Stimulated activated CD4-positive, alpha-beta T cell treated with anti-CD3 and anti-CD28 coated beads, Interleukin-1b, Interleukin-23, amount 100 ng/mL, for 1 hour (primary cell): Measurements from ENCODE around the gene CTDSP1.
A peak's percentile ranks its signal among the peaks of the same experiment; 100 is the strongest.

Source experiments
- DNase-seq, 2 donors: peaks; one replicate each; pipeline ENCODE4 v3.0.0-alpha.2; 2020; ENCODE audit warnings: low read depth in 2 of 2

The CTDSP1 gene

DNA sequence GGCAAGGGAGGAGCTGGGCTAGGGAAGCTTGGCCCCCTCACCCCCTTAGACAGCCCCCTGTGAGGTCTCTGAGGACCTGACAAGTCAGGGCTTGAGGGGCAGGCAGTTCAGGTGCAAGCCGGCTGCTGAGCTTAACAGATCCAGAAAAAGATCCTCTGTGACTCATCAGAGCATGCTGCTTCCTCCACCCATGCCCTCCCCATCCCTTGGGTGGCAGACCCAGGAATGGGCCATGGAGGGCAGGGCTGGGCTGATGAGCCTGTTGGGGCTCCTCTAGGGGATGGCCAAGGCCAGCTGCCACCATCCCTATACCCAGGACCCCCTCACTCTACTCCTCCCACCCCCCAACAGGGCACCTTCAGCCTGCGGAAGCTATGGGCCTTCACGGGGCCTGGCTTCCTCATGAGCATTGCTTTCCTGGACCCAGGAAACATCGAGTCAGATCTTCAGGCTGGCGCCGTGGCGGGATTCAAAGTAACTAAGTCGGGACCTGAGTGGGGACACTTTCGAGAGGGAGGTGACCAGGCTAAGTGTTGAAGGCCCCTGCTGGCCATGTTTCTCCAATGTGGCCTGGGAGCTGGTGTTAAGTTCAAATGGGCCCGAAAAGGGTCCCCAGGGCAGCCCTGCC lies 15.7 kb upstream of the CTDSP1 start:
- no peak for DNase-seq

DNA sequence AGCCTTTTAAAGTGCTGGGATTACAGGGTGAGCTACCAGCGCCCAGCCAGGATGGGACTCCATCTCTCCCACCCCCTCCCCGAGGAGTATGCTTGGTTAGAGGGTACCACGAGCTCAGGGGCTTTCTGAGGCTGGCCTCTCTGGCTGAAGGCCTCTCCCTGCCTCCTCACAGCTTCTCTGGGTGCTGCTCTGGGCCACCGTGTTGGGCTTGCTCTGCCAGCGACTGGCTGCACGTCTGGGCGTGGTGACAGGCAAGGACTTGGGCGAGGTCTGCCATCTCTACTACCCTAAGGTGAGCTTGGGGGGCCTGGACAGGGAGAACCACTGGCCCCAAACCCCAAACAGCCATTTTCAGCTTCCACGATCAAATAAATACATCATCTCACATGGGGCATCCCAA lies 14.7 kb upstream of the CTDSP1 start:
- no peak for DNase-seq

DNA sequence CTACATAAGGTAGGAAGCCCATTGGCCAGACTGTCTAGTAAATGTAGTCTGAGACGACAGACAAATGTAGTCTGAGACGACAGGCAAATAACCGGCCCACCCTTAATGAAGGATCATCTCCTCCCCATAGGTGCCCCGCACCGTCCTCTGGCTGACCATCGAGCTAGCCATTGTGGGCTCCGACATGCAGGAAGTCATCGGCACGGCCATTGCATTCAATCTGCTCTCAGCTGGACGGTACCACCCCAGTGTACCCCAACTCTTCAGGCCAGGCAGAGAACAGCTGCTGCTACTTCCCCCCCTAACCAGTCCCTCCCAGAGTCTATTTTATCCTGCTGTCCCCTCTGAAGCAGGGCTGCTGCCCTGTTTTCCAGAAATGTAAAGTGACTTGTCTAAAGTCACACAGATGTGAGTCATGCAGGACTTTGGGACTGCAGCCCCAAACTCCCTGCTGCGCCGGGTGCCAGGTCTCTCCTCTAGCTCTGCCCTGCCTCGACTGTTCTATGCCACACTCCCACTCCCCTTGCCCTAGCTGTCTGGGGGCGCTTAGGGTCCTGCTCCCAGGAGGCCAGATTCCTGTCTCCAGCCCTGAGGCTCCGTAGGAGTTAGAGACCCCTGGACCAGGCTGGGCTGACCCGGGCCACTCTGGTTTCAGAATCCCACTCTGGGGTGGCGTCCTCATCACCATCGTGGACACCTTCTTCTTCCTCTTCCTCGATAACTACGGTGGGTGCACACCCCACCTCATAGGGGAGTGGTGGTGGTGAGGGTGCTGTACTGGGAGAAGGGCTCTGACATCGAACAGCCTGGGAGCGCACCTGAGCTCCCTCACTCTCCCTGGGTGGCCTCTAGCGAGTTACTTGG lies 12.9 kb upstream of the CTDSP1 start:
- no peak for DNase-seq

DNA sequence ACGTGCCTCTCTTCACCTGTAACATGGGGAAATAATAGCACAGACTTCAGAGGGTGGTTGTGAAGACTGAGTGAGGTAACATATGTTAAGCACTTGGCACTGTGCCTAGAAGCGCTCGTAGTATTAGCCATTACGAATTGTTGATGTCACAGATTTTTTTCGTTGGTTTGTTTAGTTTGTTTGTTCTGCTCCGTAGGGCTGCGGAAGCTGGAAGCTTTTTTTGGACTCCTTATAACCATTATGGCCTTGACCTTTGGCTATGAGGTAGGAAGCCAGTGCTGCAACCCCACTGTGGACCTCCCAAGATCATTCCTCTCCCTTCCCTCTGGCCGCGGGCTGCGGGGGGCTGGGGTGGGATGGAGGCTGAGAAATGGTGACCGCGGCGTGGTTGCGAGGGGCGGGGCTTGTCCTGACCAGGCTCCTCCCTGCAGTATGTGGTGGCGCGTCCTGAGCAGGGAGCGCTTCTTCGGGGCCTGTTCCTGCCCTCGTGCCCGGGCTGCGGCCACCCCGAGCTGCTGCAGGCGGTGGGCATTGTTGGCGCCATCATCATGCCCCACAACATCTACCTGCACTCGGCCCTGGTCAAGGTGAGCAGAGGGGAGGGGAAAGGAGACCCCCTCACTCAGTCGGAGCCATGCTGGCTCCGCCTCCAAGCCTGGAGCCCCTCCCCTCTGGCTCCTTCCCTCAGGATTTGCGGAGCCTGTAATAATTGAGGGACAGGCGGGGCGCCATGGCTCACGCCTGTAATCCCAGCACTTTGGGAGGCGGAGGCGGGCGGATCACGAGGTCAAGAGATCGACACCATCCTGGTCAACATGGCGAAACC lies 12.1 kb upstream of the CTDSP1 start:
- no peak for DNase-seq

DNA sequence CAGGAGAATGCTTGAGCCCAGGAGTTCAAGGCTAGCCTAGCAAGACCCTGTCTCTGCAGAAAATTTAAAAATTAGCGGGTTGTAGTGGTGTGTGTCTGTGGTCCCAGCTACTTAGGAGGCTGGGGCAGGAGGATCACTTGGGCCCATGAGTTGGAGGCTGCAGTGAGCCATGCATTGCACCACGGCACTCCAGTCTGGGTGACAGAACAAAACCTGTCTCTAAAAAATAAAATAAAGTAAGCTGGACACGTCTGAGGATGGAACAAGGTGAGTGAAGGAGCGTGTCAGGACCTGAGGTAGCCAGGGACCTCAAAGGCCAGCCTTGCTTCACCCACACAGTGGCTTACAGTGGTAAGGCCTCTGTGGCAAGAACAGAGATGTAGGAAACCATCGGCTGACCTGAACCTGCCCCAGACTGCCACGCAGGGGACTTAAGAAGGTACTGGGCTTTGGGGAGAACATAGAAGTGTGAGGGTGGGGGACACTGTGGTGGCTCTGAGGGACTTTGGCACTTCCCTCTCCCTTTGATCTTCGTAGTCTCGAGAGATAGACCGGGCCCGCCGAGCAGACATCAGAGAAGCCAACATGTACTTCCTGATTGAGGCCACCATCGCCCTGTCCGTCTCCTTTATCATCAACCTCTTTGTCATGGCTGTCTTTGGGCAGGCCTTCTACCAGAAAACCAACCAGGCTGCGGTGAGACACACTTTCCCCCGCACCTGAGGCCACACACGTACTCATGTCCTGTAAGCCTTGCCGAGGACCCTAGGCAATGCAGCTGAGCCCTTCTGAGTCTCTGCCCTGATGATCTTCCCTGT lies 10.1 kb upstream of the CTDSP1 start:
- DNase-seq: no peak

DNA sequence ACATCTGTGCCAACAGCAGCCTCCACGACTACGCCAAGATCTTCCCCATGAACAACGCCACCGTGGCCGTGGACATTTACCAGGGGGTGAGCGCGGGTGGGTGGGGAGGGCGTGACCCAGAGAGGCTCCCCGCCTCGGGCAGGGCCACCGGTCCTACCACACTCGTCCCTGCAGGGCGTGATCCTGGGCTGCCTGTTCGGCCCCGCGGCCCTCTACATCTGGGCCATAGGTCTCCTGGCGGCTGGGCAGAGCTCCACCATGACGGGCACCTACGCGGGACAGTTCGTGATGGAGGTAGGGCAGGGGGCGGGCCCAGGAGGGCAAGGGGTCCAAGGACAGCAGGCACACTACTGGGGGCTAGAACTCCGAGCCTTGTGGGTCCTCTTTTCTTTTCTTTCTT lies 8.5 kb upstream of the CTDSP1 start:
- DNase-seq: no peak

DNA sequence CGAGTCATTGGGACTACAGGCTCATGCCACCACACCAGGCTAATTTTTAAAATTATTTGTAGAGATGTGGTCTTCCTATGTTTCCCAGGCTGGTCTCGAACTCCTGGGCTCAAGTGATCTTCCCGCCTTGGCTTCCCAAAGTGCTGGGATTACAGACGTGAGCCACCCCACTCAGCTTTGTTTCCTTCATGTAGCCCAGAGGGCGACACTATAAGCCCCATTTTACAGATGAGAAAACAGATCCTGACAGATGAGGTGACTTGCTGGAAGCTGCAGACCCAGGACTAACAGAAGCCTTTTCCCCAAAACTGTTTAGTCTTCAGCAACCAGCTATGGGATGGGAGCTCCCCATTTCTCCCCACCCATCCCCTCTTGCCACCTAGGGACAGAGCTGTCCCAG lies 7.2 kb upstream of the CTDSP1 start:
- DNase-seq: no peak

DNA sequence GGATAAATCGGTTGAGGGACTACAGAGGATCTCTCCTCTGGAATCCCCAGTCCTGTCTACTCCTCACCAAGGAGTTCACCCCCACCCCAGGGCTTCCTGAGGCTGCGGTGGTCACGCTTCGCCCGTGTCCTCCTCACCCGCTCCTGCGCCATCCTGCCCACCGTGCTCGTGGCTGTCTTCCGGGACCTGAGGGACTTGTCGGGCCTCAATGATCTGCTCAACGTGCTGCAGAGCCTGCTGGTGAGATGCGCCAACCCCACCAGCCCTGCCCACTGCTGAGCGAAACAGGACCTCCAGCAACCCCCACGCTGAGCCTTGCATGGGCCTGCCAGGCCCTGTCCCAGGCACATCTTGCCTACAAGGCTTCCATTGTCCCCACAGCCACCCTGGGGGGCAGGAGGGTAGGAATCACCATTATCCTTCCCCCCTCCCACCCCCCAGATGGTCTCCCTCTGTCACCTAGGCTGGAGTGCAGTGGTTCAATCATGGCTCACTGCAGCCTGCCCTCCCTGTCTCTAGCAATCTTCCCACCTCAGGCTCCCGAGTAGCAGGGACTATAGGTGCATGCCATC lies 6.7 kb upstream of the CTDSP1 start:
- DNase-seq: no peak

DNA sequence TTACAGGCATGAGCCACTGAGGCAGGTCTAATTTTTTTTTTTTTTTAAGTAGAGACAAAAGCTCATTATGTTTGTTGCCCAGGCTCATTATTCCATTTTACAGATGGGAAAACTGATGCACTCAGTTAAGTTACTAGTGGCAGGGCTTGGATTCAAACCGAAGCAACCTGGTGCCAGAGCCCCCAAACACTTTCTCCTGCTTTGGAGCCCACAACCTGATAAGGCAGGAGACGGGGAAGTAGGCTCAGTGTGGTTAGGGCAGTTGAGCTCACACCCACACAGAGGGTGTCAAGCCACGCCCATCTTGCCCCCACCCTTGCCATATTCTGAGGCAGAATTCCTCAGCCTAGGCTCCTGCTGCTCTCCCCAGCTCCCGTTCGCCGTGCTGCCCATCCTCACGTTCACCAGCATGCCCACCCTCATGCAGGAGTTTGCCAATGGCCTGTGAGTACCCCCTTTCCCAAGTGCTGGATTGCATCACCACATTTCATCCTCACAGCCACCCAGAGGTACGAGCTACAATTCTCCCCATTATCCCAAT lies 5.8 kb upstream of the CTDSP1 start:
- no peak for DNase-seq

DNA sequence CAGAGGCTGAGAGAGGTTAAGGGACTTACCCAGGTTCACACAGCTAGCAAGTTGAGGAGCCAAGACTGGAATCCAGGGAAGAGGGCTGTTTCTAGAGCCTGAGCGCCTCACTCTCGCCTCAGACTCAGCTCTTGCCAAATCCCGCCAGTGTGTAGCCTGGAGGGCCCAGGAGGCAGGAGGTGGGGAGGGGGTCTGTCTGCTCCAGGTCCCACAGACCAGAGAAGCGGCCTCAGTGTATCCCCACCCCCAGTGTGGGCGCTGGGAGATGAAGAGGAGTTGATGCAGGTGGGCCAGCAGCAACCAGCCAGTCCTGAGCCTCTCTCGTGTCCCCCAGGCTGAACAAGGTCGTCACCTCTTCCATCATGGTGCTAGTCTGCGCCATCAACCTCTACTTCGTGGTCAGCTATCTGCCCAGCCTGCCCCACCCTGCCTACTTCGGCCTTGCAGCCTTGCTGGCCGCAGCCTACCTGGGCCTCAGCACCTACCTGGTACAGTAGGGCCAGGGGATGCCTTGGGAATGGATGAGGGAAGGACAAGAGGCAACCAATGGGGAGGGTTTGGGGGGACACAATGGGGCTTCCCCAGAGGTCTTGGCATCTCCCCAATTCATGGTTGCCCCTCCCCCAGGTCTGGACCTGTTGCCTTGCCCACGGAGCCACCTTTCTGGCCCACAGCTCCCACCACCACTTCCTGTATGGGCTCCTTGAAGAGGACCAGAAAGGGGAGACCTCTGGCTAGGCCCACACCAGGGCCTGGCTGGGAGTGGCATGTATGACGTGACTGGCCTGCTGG lies 5.2 kb upstream of the CTDSP1 start:
- no peak for DNase-seq

DNA sequence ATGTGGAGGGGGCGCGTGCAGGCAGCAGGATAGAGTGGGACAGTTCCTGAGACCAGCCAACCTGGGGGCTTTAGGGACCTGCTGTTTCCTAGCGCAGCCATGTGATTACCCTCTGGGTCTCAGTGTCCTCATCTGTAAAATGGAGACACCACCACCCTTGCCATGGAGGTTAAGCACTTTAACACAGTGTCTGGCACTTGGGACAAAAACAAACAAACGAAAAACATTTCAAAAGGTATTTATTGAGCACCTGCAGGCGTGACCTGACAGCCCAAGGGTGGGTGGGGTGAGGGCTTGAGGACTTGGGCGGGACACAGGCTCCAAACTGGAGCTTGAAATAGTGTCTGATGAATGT lies 4.6 kb upstream of the CTDSP1 start:
- DNase-seq: no peak

DNA sequence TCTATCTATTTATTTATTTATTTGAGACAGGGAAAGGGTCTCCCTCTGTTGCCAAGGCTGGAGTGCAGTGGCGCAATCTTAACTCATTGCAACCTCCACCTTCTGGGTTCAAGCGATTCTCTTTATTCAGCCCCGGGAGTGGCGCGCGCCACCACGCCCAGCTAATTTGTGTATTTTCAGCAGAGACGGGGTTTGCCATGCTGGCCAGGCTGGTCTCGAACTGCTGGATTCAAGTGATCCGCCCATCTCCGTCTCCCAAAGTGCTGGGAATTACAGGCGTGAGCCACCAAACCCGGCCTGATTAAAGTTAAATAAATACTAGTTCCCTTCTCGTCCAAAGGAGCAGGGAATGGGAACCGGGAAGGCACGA lies 4.2 kb upstream of the CTDSP1 start:
- DNase-seq: no peak

DNA sequence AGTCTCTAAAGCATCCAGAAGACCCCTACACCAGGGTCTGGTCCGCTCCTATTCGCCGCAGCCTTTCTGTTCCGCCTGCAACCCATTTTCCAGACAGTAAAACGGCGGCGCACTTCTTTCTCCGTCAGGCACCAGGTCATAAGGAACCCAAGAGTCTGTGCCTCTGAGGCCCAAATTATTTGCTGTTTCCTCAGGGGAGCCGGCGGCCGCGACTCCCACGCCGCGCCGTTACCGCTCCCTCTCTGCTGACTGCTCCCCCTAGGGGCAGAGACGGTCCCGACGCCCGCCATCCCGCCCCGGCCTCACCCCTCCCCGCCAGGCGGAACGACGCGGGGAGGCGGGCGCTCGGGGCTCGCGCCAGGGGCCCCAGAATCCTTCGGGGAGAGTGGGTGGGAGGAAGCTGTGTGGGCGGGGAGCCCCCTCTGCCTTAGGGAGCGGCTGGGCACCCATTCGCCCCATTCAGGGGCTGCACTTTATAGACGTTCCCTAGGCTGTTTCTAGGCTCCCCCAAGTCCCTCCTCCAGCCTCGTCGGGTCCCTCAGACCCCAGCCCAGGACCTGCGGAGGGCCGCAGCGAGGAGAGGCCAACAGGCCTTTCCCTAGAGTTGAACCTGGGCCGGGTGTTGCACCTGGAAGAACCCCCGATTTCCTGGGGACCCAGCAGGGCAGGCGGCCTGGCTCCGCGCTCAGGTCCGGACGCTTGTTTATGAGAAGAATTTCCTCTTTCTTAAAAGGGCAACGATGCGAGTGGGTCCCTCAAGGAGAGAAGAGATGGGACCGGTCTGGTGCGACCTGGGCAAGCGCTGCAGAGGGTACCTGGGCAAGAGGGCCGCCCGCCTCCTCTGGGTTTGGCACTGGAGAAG lies 3.6 kb upstream of the CTDSP1 start:
- DNase-seq: peak; percentile 85 to 90

DNA sequence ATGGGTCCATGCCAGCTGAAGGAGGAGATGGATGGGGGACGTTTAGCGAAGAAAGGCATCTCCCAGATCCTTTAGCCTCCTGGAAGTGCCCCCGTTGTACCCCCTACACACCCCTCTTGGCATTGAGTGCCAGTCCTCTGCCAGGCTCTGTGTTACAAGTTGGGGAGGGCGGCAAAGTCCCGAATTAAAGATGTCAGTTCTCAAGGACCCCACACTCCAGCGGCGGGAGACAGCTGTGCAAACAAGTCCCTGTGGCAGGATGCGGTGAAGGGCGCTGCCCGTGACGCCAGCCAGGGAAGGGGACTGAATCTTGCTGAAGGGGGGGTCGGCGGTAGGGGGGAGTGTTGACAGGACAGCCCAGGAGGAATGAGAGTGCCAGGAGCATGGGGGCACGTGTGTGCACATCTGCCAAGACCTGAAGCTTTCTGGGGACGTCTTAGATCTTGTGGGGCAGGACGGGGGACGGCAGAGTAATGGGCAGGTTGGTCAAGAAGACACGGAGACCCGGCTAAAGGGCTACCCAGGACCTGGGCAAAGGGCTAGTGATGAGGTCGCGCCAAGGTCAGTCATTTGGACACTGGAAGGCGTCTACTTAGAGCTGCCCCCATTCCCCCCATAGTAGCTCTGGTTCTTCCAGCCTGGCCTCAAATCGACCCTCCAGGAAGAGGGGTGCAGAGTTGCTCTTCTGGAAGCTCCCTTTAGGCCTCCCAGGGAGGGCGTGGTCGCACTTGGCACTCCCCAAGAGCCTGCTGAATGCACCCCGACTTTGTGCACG lies 2.8 kb upstream of the CTDSP1 start:
- peak in 1 of 2 donors; percentile 60 for DNase-seq

DNA sequence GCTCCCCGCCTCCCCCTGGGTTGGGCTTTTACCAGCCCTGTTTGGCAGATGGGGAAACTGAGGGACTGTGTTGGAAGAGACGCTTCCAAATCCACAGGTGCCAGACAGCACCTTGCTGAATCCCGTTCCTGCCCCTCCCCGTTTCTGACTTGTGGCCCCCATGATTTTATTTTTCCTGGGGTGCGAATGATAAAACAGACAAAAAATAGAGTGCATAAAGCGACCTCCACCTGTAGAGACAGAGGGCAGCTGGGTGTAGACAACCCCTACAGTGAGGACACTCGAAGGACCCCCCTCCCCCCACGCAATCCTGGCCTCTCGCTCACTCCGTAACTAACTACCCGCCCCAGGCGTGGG lies 2.2 kb upstream of the CTDSP1 start:
- DNase-seq: no peak

DNA sequence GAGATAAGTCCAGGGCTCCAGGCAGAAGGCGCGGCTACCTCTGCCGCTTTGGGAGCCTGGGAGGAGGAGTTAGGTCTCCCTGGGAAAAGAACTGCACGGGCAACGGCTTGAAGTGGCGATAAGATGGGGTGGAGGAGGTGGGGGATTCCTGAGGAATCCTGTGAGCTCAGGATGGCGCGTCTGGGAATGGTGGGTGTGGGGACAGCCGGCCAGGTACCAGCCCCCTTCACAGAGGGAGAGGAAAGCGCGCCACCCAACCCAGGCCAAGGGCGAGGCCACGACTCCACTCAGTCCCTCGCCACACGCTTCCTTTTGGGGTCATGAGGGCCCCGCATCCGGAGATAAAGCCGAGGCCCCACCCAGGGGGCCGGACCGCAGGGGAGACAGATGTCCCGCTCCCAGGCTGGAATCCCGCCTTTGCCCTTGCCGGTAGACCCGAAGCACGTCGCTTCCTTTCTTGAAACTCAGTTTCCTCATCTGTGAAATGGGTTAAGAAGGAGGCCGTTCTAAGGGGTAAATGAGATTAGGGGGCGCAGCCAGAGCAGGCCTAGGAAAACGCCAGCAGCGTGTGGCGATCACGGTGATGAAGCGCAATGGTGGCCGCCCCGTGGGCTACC lies 1.7 kb upstream of the CTDSP1 start:
- DNase-seq: no peak

DNA sequence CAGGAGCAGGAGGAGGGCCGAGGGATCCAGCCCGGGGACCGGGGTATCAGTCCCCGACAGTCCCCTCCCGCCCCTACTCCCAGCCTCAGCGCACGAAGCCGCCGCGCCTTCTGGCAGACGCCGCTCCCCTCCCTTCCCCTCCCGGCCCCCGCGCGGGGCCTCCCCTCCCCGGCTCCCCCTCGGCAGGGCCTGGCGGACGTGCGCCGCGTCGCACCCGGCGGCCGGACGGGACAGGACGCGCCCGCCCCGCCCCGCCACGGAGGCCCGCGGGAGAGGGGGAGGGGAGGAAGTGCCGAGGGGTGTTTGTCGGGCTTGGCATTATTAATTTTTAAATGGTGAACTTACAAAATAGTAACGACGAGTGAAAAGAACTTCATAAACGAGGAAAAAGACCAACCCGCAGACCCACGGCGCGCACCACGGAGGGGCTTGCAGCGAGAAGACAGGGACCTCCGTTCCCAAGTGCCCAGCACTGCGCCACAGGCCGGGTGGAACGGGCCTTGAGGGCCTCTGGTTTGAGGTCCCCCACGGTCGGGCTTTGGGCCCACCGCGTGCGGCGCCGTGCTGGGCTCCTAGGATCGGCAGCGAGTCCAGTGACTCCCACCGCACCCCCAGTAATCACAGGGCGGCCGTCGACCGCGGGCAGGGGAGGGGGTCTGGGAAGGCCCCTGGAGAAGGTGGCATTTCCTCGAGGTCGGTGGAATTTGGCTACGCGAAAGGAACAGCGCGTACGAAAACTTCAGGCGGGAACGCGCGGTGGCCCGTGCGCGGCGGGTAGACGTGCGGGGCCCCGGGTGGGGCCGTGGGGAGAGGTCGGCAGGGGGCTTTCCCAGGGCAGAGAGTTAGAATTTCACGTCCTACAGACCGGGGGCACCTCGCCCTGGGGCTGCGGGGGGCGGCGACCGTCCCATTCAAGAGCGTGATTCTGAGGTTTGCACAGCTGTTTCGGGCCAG lies 954 bp upstream of the CTDSP1 start:
- peak in 1 of 2 donors; percentile 48 for DNase-seq
